Type B pancreatic cell (in vitro differentiated cells): Measurements from ENCODE around the gene DDAH2. TPM values are rescaled to one million over a fixed set of nuclear protein-coding genes. Genes with fewer than 3 reads are reported as not detected.

Source experiments
- DNase-seq: peaks from one replicate; pipeline ENCODE4 v3.0.0; 2021; ENCODE audit warnings: mixed read lengths; ENCODE audit not compliant: unreplicated experiment; ENCODE audit errors: extremely low spot score
- H3K27ac Mint-ChIP-seq: 2 replicates; pipeline ENCODE4 v1.8.0; 2021; ENCODE audit warnings: mild to moderate bottlenecking, mixed read lengths
- H3K27me3 Mint-ChIP-seq: 2 replicates; pipeline ENCODE4 v1.8.0; 2021; ENCODE audit warnings: mixed read lengths
- H3K36me3 Mint-ChIP-seq: 2 replicates; pipeline ENCODE4 v1.8.0; 2021; ENCODE audit warnings: mixed read lengths
- H3K4me1 Mint-ChIP-seq: one replicate; pipeline ENCODE4 v1.8.0; 2021; ENCODE audit warnings: mixed read lengths; ENCODE audit not compliant: unreplicated experiment
- H3K4me3 Mint-ChIP-seq: 2 replicates; pipeline ENCODE4 v1.8.0; 2021; ENCODE audit warnings: mild to moderate bottlenecking, mixed read lengths
- H3K9me3 Mint-ChIP-seq: 2 replicates; pipeline ENCODE4 v1.8.0; 2021; ENCODE audit warnings: mixed read lengths
- CTCF ChIP-seq: fragments of 200-600 bp; sonication (generic); conservative IDR thresholded peaks from 2 replicates; pipeline ENCODE4 v1.5.0; 2021; ENCODE audit warnings: antibody characterized with exemption, mild to moderate bottlenecking
- total RNA-seq: library from RNA; stranded (reverse); gene quantifications from 2 replicates; pipeline ENCODE4 v1.2.1, GENCODE V29; 2021; ENCODE audit warnings: low replicate concordance

DDAH2 gene
- total RNA-seq, 1 donor from 2014 or later: 138 TPM

GRCh38 chr6:31727717-31728671 lies 1.1 kb downstream of the DDAH2 start:
- TF ChIP-seq CTCF: no peak

GRCh38 chr6:31727034-31727716 lies 1.9 kb downstream of the DDAH2 start:
- H3K4me3 Mint-ChIP-seq: peak overlapping the region; percentile 77

More at GRCh38 chr6:31727717-31728671, 1.1 kb downstream of the DDAH2 start:
- H3K27me3 Mint-ChIP-seq: no peaks in the 10 kb centered on the region
- peak overlapping the region; percentile 69 for H3K27ac Mint-ChIP-seq
- H3K9me3 Mint-ChIP-seq: no peaks in the 10 kb centered on the region
- no peak for DNase-seq
- peaks cover 35% of the 10 kb centered on the region for H3K36me3 Mint-ChIP-seq
- peaks cover 23% of the 10 kb centered on the region for H3K4me1 Mint-ChIP-seq
- peak overlapping the region; percentile 95 for H3K4me3 Mint-ChIP-seq

GRCh38 chr6:31725502-31726350 lies 3.4 kb downstream of the DDAH2 start:
- Mint-ChIP-seq H3K27me3 (no peaks in the 10 kb centered on the region), H3K27ac (peak overlapping the region; percentile 32), H3K4me1 (peaks cover 19% of the 10 kb centered on the region), H3K36me3 (peaks cover 26% of the 10 kb centered on the region), H3K9me3 (no peaks in the 10 kb centered on the region), H3K4me3 (no peak overlapping the region)
- DNase-seq: no peak
- no peak for TF ChIP-seq CTCF

More at GRCh38 chr6:31727034-31727716, 1.9 kb downstream of the DDAH2 start:
- no peaks in the 10 kb centered on the region for H3K9me3 Mint-ChIP-seq
- DNase-seq: no peak
- no peak for TF ChIP-seq CTCF
- H3K27me3 Mint-ChIP-seq: no peaks in the 10 kb centered on the region
- peak overlapping the region; percentile 69 for H3K27ac Mint-ChIP-seq
- peaks cover 23% of the 10 kb centered on the region for H3K4me1 Mint-ChIP-seq
- peaks cover 33% of the 10 kb centered on the region for H3K36me3 Mint-ChIP-seq

GRCh38 chr6:31723980-31724691 lies 5.0 kb downstream of the DDAH2 start:
- H3K27ac Mint-ChIP-seq: peak overlapping the region; percentile 13
- no peak for TF ChIP-seq CTCF
- no peak for DNase-seq
- no peaks in the 10 kb centered on the region for H3K27me3 Mint-ChIP-seq
- H3K4me3 Mint-ChIP-seq: no peak overlapping the region
- H3K36me3 Mint-ChIP-seq: peaks cover 21% of the 10 kb centered on the region
- H3K9me3 Mint-ChIP-seq: peaks cover 5% of the 10 kb centered on the region
- H3K4me1 Mint-ChIP-seq: peaks cover 16% of the 10 kb centered on the region
